Measurements from ENCODE around the gene DUSP14.
"Not testable (repeated sequence)": the region's sequence is repeated elsewhere in the genome, so short reads cannot be mapped to it uniquely, and the experiment has no call there.

The DUSP14 gene

GRCh38 chr17:37483311-37484039 is 6.2 kb upstream of the DUSP14 start:
- no peak for DNase-seq (ENCODE audit: extremely low read depth in 1 of 2, low read depth in 1 of 2)

GRCh38 chr17:37485938-37486570 is 3.6 kb upstream of the DUSP14 start:
- no peak for DNase-seq (ENCODE audit: extremely low read depth in 1 of 2, low read depth in 1 of 2)

- DNase-seq (ENCODE audit: extremely low read depth in 1 of 2, low read depth in 1 of 2): no peak
Observed at GRCh38 chr17:37488009-37488604, 1.6 kb upstream of the DUSP14 start.

GRCh38 chr17:37488607-37489196 is 989 bp upstream of the DUSP14 start:
- DNase-seq (ENCODE audit: extremely low read depth in 1 of 2, low read depth in 1 of 2): peak; percentile 18 to 31

- peak; percentile 37 to 60 for DNase-seq (ENCODE audit: extremely low read depth in 1 of 2, low read depth in 1 of 2)
Observed at GRCh38 chr17:37490022-37490587, 414 bp downstream of the DUSP14 start.

- DNase-seq (ENCODE audit: extremely low read depth in 1 of 2, low read depth in 1 of 2): no peak
Observed at GRCh38 chr17:37490638-37491614, 1.2 kb downstream of the DUSP14 start.

GRCh38 chr17:37492167-37492566 is 2.5 kb downstream of the DUSP14 start:
- no peak for DNase-seq (ENCODE audit: extremely low read depth in 1 of 2, low read depth in 1 of 2)

GRCh38 chr17:37493249-37494027 is 3.7 kb downstream of the DUSP14 start:
- DNase-seq (ENCODE audit: extremely low read depth in 1 of 2, low read depth in 1 of 2): no peak

GRCh38 chr17:37494401-37494831 is 4.7 kb downstream of the DUSP14 start:
- no peak for DNase-seq (ENCODE audit: extremely low read depth in 1 of 2, low read depth in 1 of 2)

GRCh38 chr17:37494971-37495370 is 5.3 kb downstream of the DUSP14 start:
- DNase-seq (ENCODE audit: extremely low read depth in 1 of 2, low read depth in 1 of 2): no peak

- DNase-seq (ENCODE audit: extremely low read depth in 1 of 2, low read depth in 1 of 2): no peak
Observed at GRCh38 chr17:37500378-37500777, 10.7 kb downstream of the DUSP14 start.

- DNase-seq (ENCODE audit: extremely low read depth in 1 of 2, low read depth in 1 of 2): no peak
Observed at GRCh38 chr17:37502009-37502936, 12.6 kb downstream of the DUSP14 start.

GRCh38 chr17:37503148-37503547 is 13.5 kb downstream of the DUSP14 start:
- DNase-seq (ENCODE audit: extremely low read depth in 1 of 2, low read depth in 1 of 2): no peak

GRCh38 chr17:37505333-37505732 is 15.6 kb downstream of the DUSP14 start:
- DNase-seq (ENCODE audit: extremely low read depth in 1 of 2, low read depth in 1 of 2): no peak

- DNase-seq (ENCODE audit: extremely low read depth in 1 of 2, low read depth in 1 of 2): no peak
Observed at GRCh38 chr17:37506678-37507077, 17.0 kb downstream of the DUSP14 start.

- DNase-seq (ENCODE audit: extremely low read depth in 1 of 2, low read depth in 1 of 2): no peak
Observed at GRCh38 chr17:37507111-37507510, 17.4 kb downstream of the DUSP14 start.

GRCh38 chr17:37510056-37510455 is 20.4 kb downstream of the DUSP14 start:
- no peak for DNase-seq (ENCODE audit: extremely low read depth in 1 of 2, low read depth in 1 of 2)

GRCh38 chr17:37511642-37512041 is 22.0 kb downstream of the DUSP14 start:
- DNase-seq (ENCODE audit: extremely low read depth in 1 of 2, low read depth in 1 of 2): not testable (repeated sequence)
